ACHN (cell line): ENCODE measurements around the gene MYO5A.
A peak's percentile ranks its signal among the peaks of the same experiment; 100 is the strongest.
"Not testable (repeated sequence)": the region's sequence is repeated elsewhere in the genome, so short reads cannot be mapped to it uniquely, and the experiment has no call there.

Experiments
- DNase-seq: peaks from one replicate; pipeline ENCODE4 v3.0.0-alpha.2; 2015
- in situ Hi-C: cut with HindIII; loops from 2 replicates; pipeline ENCODE4 v1.10.0; 2017; ENCODE audit warnings: low sequenced_read_pairs, low pct_ligation_motif_present, low pct_unique_long_range_greater_than_20kb

Gene MYO5A

GRCh38 chr15:52440414-52440813 lies 88.3 kb downstream of the MYO5A start:
- peak; percentile 15 for DNase-seq
- in situ Hi-C loops, result no loop called here

- in situ Hi-C loops, result no loop called here
- DNase-seq, result no peak
Measured at GRCh38 chr15:52439470-52439869, 89.2 kb downstream of the MYO5A start.

- in situ Hi-C loops, DNase-seq: not testable (repeated sequence)
Measured at GRCh38 chr15:52439042-52439441, 89.6 kb downstream of the MYO5A start.

- no peak for DNase-seq
- in situ Hi-C loops, result no loop called here
Measured at GRCh38 chr15:52438047-52438446, 90.6 kb downstream of the MYO5A start.

- in situ Hi-C loops, result no loop called here
- no peak for DNase-seq
Measured at GRCh38 chr15:52437646-52438045, 91.0 kb downstream of the MYO5A start.

GRCh38 chr15:52436981-52437380 lies 91.7 kb downstream of the MYO5A start:
- in situ Hi-C loops, result no loop called here
- no peak for DNase-seq

GRCh38 chr15:52434885-52435284 lies 93.8 kb downstream of the MYO5A start:
- DNase-seq, result no peak
- in situ Hi-C loops, result no loop called here

- DNase-seq, result no peak
- in situ Hi-C loops, result no loop called here
Measured at GRCh38 chr15:52428297-52428696, 100.4 kb downstream of the MYO5A start.

- DNase-seq, result peak; percentile 48
- in situ Hi-C loops, result no loop called here
Measured at GRCh38 chr15:52427804-52428203, 100.9 kb downstream of the MYO5A start.

- in situ Hi-C loops, result no loop called here
- no peak for DNase-seq
Measured at GRCh38 chr15:52424856-52425431, 103.7 kb downstream of the MYO5A start.

GRCh38 chr15:52423852-52424251 lies 104.8 kb downstream of the MYO5A start:
- no peak for DNase-seq
- in situ Hi-C loops, result no loop called here

GRCh38 chr15:52422001-52422400 lies 106.7 kb downstream of the MYO5A start:
- no peak for DNase-seq
- in situ Hi-C loops, result no loop called here

- in situ Hi-C loops, result no loop called here
- DNase-seq, result no peak
Measured at GRCh38 chr15:52421029-52421428, 107.7 kb downstream of the MYO5A start.

- in situ Hi-C loops, result no loop called here
- no peak for DNase-seq
Measured at GRCh38 chr15:52419494-52419893, 109.2 kb downstream of the MYO5A start.

- in situ Hi-C loops, result no loop called here
- DNase-seq, result no peak
Measured at GRCh38 chr15:52417957-52418356, 110.7 kb downstream of the MYO5A start.

- in situ Hi-C loops, result no loop called here
- no peak for DNase-seq
Measured at GRCh38 chr15:52417521-52417920, 111.2 kb downstream of the MYO5A start.

GRCh38 chr15:52416566-52416965 lies 112.1 kb downstream of the MYO5A start:
- in situ Hi-C loops, DNase-seq: not testable (repeated sequence)

GRCh38 chr15:52415628-52416027 lies 113.1 kb downstream of the MYO5A start:
- in situ Hi-C loops, result no loop called here

GRCh38 chr15:52414936-52415335 lies 113.7 kb downstream of the MYO5A start:
- DNase-seq, result no peak
- in situ Hi-C loops, result no loop called here

More at GRCh38 chr15:52415628-52416027, 113.1 kb downstream of the MYO5A start:
- no peak for DNase-seq

- no peak for DNase-seq
- in situ Hi-C loops, result no loop called here
Measured at GRCh38 chr15:52408823-52409222, 119.9 kb downstream of the MYO5A start.

- in situ Hi-C loops, result no loop called here
- no peak for DNase-seq
Measured at GRCh38 chr15:52407374-52407773, 121.3 kb downstream of the MYO5A start.
